Suprapubic skin (tissue), 4 donors: Measurements from ENCODE around the gene NRP1. TPM values are rescaled to one million over a fixed set of nuclear protein-coding genes. Genes with fewer than 3 reads are reported as not detected.

Source experiments
- DNase-seq, 2 donors: peaks; one replicate each; pipeline ENCODE4 v3.0.0-alpha.2; 2019; ENCODE audit warnings: low spot score in 2 of 2
- H3K27ac ChIP-seq: fragments of 200-600 bp; sonication (generic); one replicate; pipeline ENCODE4 v1.5.1; 2019
- H3K27me3 ChIP-seq: fragments of 200-600 bp; sonication (generic); one replicate; pipeline ENCODE4 v1.5.1; 2019
- H3K36me3 ChIP-seq: fragments of 200-600 bp; sonication (generic); one replicate; pipeline ENCODE4 v1.5.1; 2019
- H3K4me1 ChIP-seq: fragments of 200-600 bp; sonication (generic); one replicate; pipeline ENCODE4 v1.5.1; 2019
- H3K4me3 ChIP-seq: fragments of 200-600 bp; sonication (generic); one replicate; pipeline ENCODE4 v1.5.1; 2019; ENCODE audit warnings: mild to moderate bottlenecking
- H3K9me3 ChIP-seq: fragments of 200-600 bp; sonication (generic); one replicate; pipeline ENCODE4 v1.5.1; 2019
- EP300 ChIP-seq: sonication (generic); formaldehyde crosslinking; IDR thresholded peaks from one replicate; pipeline ENCODE4 v1.6.1; 2017; ENCODE audit warnings: antibody characterized with exemption
- POLR2A ChIP-seq, 2 donors: fragments of 450-650 bp; IDR thresholded peaks; one replicate each; pipeline ENCODE4 v1.6.1; 2017; ENCODE audit warnings: antibody characterized with exemption in 2 of 2, mild to moderate bottlenecking in 2 of 2, moderate library complexity in 2 of 2
- POLR2AphosphoS5 ChIP-seq, 3 donors: sonication (generic); formaldehyde crosslinking; IDR thresholded peaks; one replicate each; pipeline ENCODE4 v1.6.1; 2017; ENCODE audit warnings: antibody characterized with exemption in 3 of 3
- WGBS: methylation state at CpG from one replicate; pipeline ENCODE4 v1.1.5; 2018; 5-methylcytosine and 5-hydroxymethylcytosine counted together
- total RNA-seq, 4 donors: library from RNA; depleted of rRNA; stranded (reverse); fragments of >200 nt; gene quantifications; one replicate each; pipeline ENCODE4 v1.1.0, GENCODE V29; 2016
- TF ChIP-seq, protein P1 (sequence below), 2 donors: fragments of 200-600 bp in 1 of 2; fragments of 450-650 bp in 1 of 2; sonication (generic) in 1 of 2; IDR thresholded peaks; one replicate each; pipeline ENCODE4 v1.5.1; 2016 to 2019; ENCODE audit warnings: antibody characterized with exemption in 2 of 2, mild to moderate bottlenecking in 1 of 2, moderate library complexity in 1 of 2

The NRP1 gene
- total RNA-seq, 4 donors from 2014 or later = 9.5 to 23.7 (median 18.2) TPM

GRCh38 chr10:33238643-33239042 lies 95.8 kb downstream of the NRP1 start:
- H3K27me3 ChIP-seq = no peaks in the 10 kb centered on the region
- H3K36me3 ChIP-seq = no peaks in the 10 kb centered on the region
- TF ChIP-seq, protein P1, sequence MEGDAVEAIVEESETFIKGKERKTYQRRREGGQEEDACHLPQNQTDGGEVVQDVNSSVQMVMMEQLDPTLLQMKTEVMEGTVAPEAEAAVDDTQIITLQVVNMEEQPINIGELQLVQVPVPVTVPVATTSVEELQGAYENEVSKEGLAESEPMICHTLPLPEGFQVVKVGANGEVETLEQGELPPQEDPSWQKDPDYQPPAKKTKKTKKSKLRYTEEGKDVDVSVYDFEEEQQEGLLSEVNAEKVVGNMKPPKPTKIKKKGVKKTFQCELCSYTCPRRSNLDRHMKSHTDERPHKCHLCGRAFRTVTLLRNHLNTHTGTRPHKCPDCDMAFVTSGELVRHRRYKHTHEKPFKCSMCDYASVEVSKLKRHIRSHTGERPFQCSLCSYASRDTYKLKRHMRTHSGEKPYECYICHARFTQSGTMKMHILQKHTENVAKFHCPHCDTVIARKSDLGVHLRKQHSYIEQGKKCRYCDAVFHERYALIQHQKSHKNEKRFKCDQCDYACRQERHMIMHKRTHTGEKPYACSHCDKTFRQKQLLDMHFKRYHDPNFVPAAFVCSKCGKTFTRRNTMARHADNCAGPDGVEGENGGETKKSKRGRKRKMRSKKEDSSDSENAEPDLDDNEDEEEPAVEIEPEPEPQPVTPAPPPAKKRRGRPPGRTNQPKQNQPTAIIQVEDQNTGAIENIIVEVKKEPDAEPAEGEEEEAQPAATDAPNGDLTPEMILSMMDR (IDR thresholded peaks at IDR 0.05) = no peak
- no peak for TF ChIP-seq POLR2A (IDR thresholded peaks at IDR 0.05)
- TF ChIP-seq EP300 = no peak
- H3K4me3 ChIP-seq = no peak overlapping the region
- no peak for DNase-seq
- H3K9me3 ChIP-seq = no peaks in the 10 kb centered on the region
- 98% methylated on average over 3 of the region's 3 CpGs for WGBS
- H3K4me1 ChIP-seq = peaks cover 15% of the 10 kb centered on the region
- no peak overlapping the region for H3K27ac ChIP-seq

GRCh38 chr10:33237736-33238624 lies 96.5 kb downstream of the NRP1 start:
- no peaks in the 10 kb centered on the region for H3K36me3 ChIP-seq
- no peaks in the 10 kb centered on the region for H3K9me3 ChIP-seq
- no peak overlapping the region for H3K27ac ChIP-seq
- DNase-seq = no peak
- 87% methylated on average over 8 of the region's 8 CpGs for WGBS
- H3K4me3 ChIP-seq = no peak overlapping the region
- no peaks in the 10 kb centered on the region for H3K27me3 ChIP-seq
- no peak for TF ChIP-seq EP300
- TF ChIP-seq, protein P1 (IDR thresholded peaks at IDR 0.05) = no peak
- no peak for TF ChIP-seq POLR2A (IDR thresholded peaks at IDR 0.05)
- peaks cover 15% of the 10 kb centered on the region for H3K4me1 ChIP-seq

- Histone ChIP-seq H3K27me3 (no peaks in the 10 kb centered on the region), H3K36me3 (no peaks in the 10 kb centered on the region), H3K4me3 (no peak overlapping the region), H3K27ac (no peak overlapping the region), H3K4me1 (peaks cover 15% of the 10 kb centered on the region), H3K9me3 (no peaks in the 10 kb centered on the region)
- 93% methylated on average over 6 of the region's 6 CpGs for WGBS
- TF ChIP-seq POLR2A (IDR thresholded peaks at IDR 0.05) (no peak), EP300 (no peak), POLR2AphosphoS5 (IDR thresholded peaks at IDR 0.05) (no peak)
- TF ChIP-seq, protein P1 (IDR thresholded peaks at IDR 0.05) = no peak
- DNase-seq = no peak
These were observed 97.6 kb downstream of the NRP1 start for GRCh38 chr10:33236916-33237315.

DNA sequence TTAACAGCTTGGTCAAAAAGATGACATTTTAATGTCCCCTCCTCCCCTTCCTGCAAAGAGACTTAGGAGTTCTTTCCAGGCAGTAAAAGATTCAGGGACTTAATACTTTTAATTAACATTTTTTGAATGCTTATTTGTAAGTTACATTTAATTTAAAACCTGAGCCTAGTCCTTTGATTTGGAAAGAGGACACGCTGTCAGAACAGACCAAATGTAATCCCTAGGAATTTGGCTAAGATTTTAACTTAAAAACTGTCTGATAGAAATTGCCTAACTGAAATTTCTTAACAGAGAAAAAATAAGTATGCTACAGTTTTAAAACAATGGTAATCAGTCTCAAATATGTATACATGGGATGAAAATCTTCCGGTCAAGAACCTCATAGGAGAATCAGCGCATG lies 98.5 kb downstream of the NRP1 start:
- H3K27ac ChIP-seq = no peak overlapping the region
- 88% methylated on average over 3 of the region's 3 CpGs for WGBS

More for the DNA sequence above, 98.5 kb downstream of the NRP1 start:
- Histone ChIP-seq H3K4me3 (no peak overlapping the region), H3K36me3 (no peaks in the 10 kb centered on the region), H3K4me1 (peaks cover 9% of the 10 kb centered on the region), H3K27me3 (no peaks in the 10 kb centered on the region), H3K9me3 (no peaks in the 10 kb centered on the region)
- no peak for TF ChIP-seq EP300
- no peak for TF ChIP-seq POLR2A (IDR thresholded peaks at IDR 0.05)
- TF ChIP-seq, protein P1 (IDR thresholded peaks at IDR 0.05) = no peak
- no peak for TF ChIP-seq POLR2AphosphoS5 (IDR thresholded peaks at IDR 0.05)
- DNase-seq = no peak
